ENCODE measurements around the gene MAP3K10.

Gene MAP3K10

GRCh38 chr19:40251244-40251643, 60.0 kb downstream of the MAP3K10 start:
- no peak for DNase-seq (ENCODE audit: low read depth, low spot score)
- ChIA-PET POLR2A (no interaction called here), CTCF (interaction anchor here (1.3 to 2.2 kb wide), 2 partner anchors 8 to 22 kb away, joined by 3 to 4 read pairs; no protein-coding TSS in a partner anchor)
- no peak for TF ChIP-seq CTCF (IDR thresholded peaks at IDR 0.05; ENCODE audit: insufficient read depth, low read length, missing control alignments)
- no peak overlapping the region for H3K4me3 ChIP-seq (ENCODE audit: low read depth, low read length)

- no peak for TF ChIP-seq CTCF (IDR thresholded peaks at IDR 0.05; ENCODE audit: insufficient read depth, low read length, missing control alignments)
- POLR2A ChIA-PET, result no interaction called here
- no peak for DNase-seq (ENCODE audit: low read depth, low spot score)
- CTCF ChIA-PET, result interaction anchor here (0.9 to 1.1 kb wide), 2 partner anchors 24 to 212 kb away, joined by 3 read pairs; no protein-coding TSS in a partner anchor
- no peak overlapping the region for H3K4me3 ChIP-seq (ENCODE audit: low read depth, low read length)
Measured at GRCh38 chr19:40251991-40252390, 60.8 kb downstream of the MAP3K10 start.

GRCh38 chr19:40252395-40252794, 61.2 kb downstream of the MAP3K10 start:
- no peak for TF ChIP-seq CTCF (IDR thresholded peaks at IDR 0.05; ENCODE audit: insufficient read depth, low read length, missing control alignments)
- ChIA-PET CTCF (interaction anchor here (0.9 to 1.1 kb wide), 2 partner anchors 24 to 211 kb away, joined by 3 read pairs; no protein-coding TSS in a partner anchor), POLR2A (no interaction called here)
- no peak for DNase-seq (ENCODE audit: low read depth, low spot score)
- H3K4me3 ChIP-seq (ENCODE audit: low read depth, low read length), result no peak overlapping the region

GRCh38 chr19:40253611-40254092, 62.4 kb downstream of the MAP3K10 start:
- POLR2A ChIA-PET, result no interaction called here
- no peak overlapping the region for H3K4me3 ChIP-seq (ENCODE audit: low read depth, low read length)
- TF ChIP-seq CTCF (IDR thresholded peaks at IDR 0.05; ENCODE audit: insufficient read depth, low read length, missing control alignments), result no peak
- no peak for DNase-seq (ENCODE audit: low read depth, low spot score)
- CTCF ChIA-PET, result no interaction called here

- CTCF ChIA-PET, result no interaction called here
- no peak for TF ChIP-seq CTCF (IDR thresholded peaks at IDR 0.05; ENCODE audit: insufficient read depth, low read length, missing control alignments)
- no peak for DNase-seq (ENCODE audit: low read depth, low spot score)
- no peak overlapping the region for H3K4me3 ChIP-seq (ENCODE audit: low read depth, low read length)
- POLR2A ChIA-PET, result no interaction called here
Measured at GRCh38 chr19:40254714-40255418, 63.6 kb downstream of the MAP3K10 start.

GRCh38 chr19:40255619-40256166, 64.5 kb downstream of the MAP3K10 start:
- ChIA-PET POLR2A (no interaction called here), CTCF (no interaction called here)
- TF ChIP-seq CTCF (IDR thresholded peaks at IDR 0.05; ENCODE audit: insufficient read depth, low read length, missing control alignments), result no peak
- no peak for DNase-seq (ENCODE audit: low read depth, low spot score)
- no peak overlapping the region for H3K4me3 ChIP-seq (ENCODE audit: low read depth, low read length)
